ENCODE results near the gene DUSP2.

Gene DUSP2

GRCh38 chr2:96136129-96136720 lies 9.0 kb downstream of the DUSP2 start:
- ChIA-PET POLR2A (no interaction called here), CTCF (interaction anchor here (1.2 to 4.4 kb wide), 2 partner anchors 38 to 143 kb away, joined by 3 to 40 read pairs; no protein-coding TSS in a partner anchor)
- TF ChIP-seq FOXM1 (IDR thresholded peaks at IDR 0.05; ENCODE audit: borderline replicate concordance) (no peak), L3MBTL2 (conservative IDR thresholded peaks at IDR 0.05) (no peak), HDGF (IDR thresholded peaks at IDR 0.05; ENCODE audit: borderline replicate concordance) (no peak), BHLHE40 (IDR thresholded peaks at IDR 0.05; ENCODE audit: borderline replicate concordance) (no peak), PKNOX1 (IDR thresholded peaks at IDR 0.05) (no peak), ARNT (IDR thresholded peaks at IDR 0.05) (no peak), SP1 (IDR thresholded peaks at IDR 0.05) (no peak), SUZ12 (IDR thresholded peaks at IDR 0.05) (no peak), NFRKB (IDR thresholded peaks at IDR 0.05) (no peak), LEF1 (IDR thresholded peaks at IDR 0.05; ENCODE audit: borderline replicate concordance) (no peak), TARDBP (IDR thresholded peaks at IDR 0.05) (no peak), FOXA1 (IDR thresholded peaks at IDR 0.05) (no peak), ELF4 (IDR thresholded peaks at IDR 0.05) (no peak), CTBP1 (IDR thresholded peaks at IDR 0.05; ENCODE audit: borderline replicate concordance) (no peak), FOXK2 (IDR thresholded peaks at IDR 0.05) (no peak), ZNF384 (IDR thresholded peaks at IDR 0.05) (no peak)
- DNase-seq (ENCODE audit: extremely low spot score) = no peak

- ChIA-PET CTCF (interaction anchor here (4.4 kb wide), 1 partner anchor 39 kb away, joined by 40 read pairs; no protein-coding TSS in a partner anchor), POLR2A (no interaction called here)
- DNase-seq (ENCODE audit: extremely low spot score) = no peak
- TF ChIP-seq NFRKB (IDR thresholded peaks at IDR 0.05) (no peak), CTBP1 (IDR thresholded peaks at IDR 0.05; ENCODE audit: borderline replicate concordance) (no peak), HDGF (IDR thresholded peaks at IDR 0.05; ENCODE audit: borderline replicate concordance) (no peak), LEF1 (IDR thresholded peaks at IDR 0.05; ENCODE audit: borderline replicate concordance) (no peak), FOXM1 (IDR thresholded peaks at IDR 0.05; ENCODE audit: borderline replicate concordance) (no peak), FOXK2 (IDR thresholded peaks at IDR 0.05) (no peak), ZNF384 (IDR thresholded peaks at IDR 0.05) (no peak), ARNT (IDR thresholded peaks at IDR 0.05) (no peak), TARDBP (IDR thresholded peaks at IDR 0.05) (no peak), PKNOX1 (IDR thresholded peaks at IDR 0.05) (no peak), SP1 (IDR thresholded peaks at IDR 0.05) (no peak), FOXA1 (IDR thresholded peaks at IDR 0.05) (no peak), L3MBTL2 (conservative IDR thresholded peaks at IDR 0.05) (no peak)
These were observed 9.6 kb downstream of the DUSP2 start for GRCh38 chr2:96135621-96136020.

- TF ChIP-seq ZNF384 (IDR thresholded peaks at IDR 0.05) (no peak), FOXM1 (IDR thresholded peaks at IDR 0.05; ENCODE audit: borderline replicate concordance) (no peak), ELF4 (IDR thresholded peaks at IDR 0.05) (no peak), FOXA1 (IDR thresholded peaks at IDR 0.05) (no peak), TARDBP (IDR thresholded peaks at IDR 0.05) (no peak), LEF1 (IDR thresholded peaks at IDR 0.05; ENCODE audit: borderline replicate concordance) (no peak), L3MBTL2 (conservative IDR thresholded peaks at IDR 0.05) (no peak), SUZ12 (IDR thresholded peaks at IDR 0.05) (no peak), PKNOX1 (IDR thresholded peaks at IDR 0.05) (no peak)
- ChIA-PET CTCF (no interaction called here), POLR2A (no interaction called here)
- DNase-seq (ENCODE audit: extremely low spot score) = no peak
These were observed 10.1 kb downstream of the DUSP2 start for GRCh38 chr2:96135171-96135570.

GRCh38 chr2:96134421-96134820 lies 10.8 kb downstream of the DUSP2 start:
- TF ChIP-seq FOXK2 (IDR thresholded peaks at IDR 0.05) (no peak), SP1 (IDR thresholded peaks at IDR 0.05) (no peak), SUZ12 (IDR thresholded peaks at IDR 0.05) (no peak), ZNF384 (IDR thresholded peaks at IDR 0.05) (no peak), FOXA1 (IDR thresholded peaks at IDR 0.05) (no peak), LEF1 (IDR thresholded peaks at IDR 0.05; ENCODE audit: borderline replicate concordance) (no peak), HDGF (IDR thresholded peaks at IDR 0.05; ENCODE audit: borderline replicate concordance) (no peak), ELF4 (IDR thresholded peaks at IDR 0.05) (no peak), PKNOX1 (IDR thresholded peaks at IDR 0.05) (no peak), BHLHE40 (IDR thresholded peaks at IDR 0.05; ENCODE audit: borderline replicate concordance) (no peak), FOXM1 (IDR thresholded peaks at IDR 0.05; ENCODE audit: borderline replicate concordance) (no peak), TARDBP (IDR thresholded peaks at IDR 0.05) (no peak), CTBP1 (IDR thresholded peaks at IDR 0.05; ENCODE audit: borderline replicate concordance) (no peak), NFRKB (IDR thresholded peaks at IDR 0.05) (no peak), ARNT (IDR thresholded peaks at IDR 0.05) (no peak)
- CTCF ChIA-PET = no interaction called here
- no peak for DNase-seq (ENCODE audit: extremely low spot score)
- POLR2A ChIA-PET = no interaction called here

GRCh38 chr2:96131813-96132745 lies 13.2 kb downstream of the DUSP2 start:
- ChIA-PET CTCF (no interaction called here), POLR2A (no interaction called here)
- TF ChIP-seq CTBP1 (IDR thresholded peaks at IDR 0.05; ENCODE audit: borderline replicate concordance) = no peak
- TF ChIP-seq LEF1 (IDR thresholded peaks at IDR 0.05; ENCODE audit: borderline replicate concordance) = no peak
- no peak for TF ChIP-seq BHLHE40 (IDR thresholded peaks at IDR 0.05; ENCODE audit: borderline replicate concordance)
- no peak for DNase-seq (ENCODE audit: extremely low spot score)

All from HEK293T (cell line).